GM12878 (cell line): ENCODE measurements around the gene SLC30A4. TPM values are rescaled to one million over a fixed set of nuclear protein-coding genes. Genes with fewer than 3 reads are reported as not detected.

Experiments used
- ATAC-seq: fragments of 200-7000 bp; cut with Tn5 transposase; 3 replicates; pipeline ENCODE4 v1.9.1; 2020; ENCODE audit warnings: mild to moderate bottlenecking, moderate library complexity
- BruUV-seq: library from RNA; stranded (reverse); fragments of 400-500 nt; replicated peaks from 2 replicates; lab custom pipeline; 2021; lab: Mats Ljungman, UMichigan
- CTCF ChIA-PET: fragments of 300-600 bp; sonication (Branson Sonifier 250); formaldehyde crosslinking; extraction: SDS; loops from one replicate; lab custom pipeline; 2021; ENCODE audit warnings: inconsistent platforms; lab: Yijun Ruan, JAX
- POLR2A ChIA-PET: fragments of 350-600 bp; formaldehyde crosslinking; extraction: SDS; loops from one replicate; lab custom pipeline; 2021; ENCODE audit warnings: inconsistent platforms; lab: Charles Lee
- RAD21 ChIA-PET: fragments of 300-600 bp; sonication (Branson Sonifier 250); formaldehyde crosslinking; loops from one replicate; lab custom pipeline; 2023; ENCODE audit warnings: antibody characterized with exemption; ENCODE audit not compliant: unreplicated experiment; lab: Charles Lee
- SMC1A ChIA-PET: fragments of 300-600 bp; sonication (Branson Sonifier 250); formaldehyde crosslinking; loops from one replicate; lab custom pipeline; 2023; ENCODE audit not compliant: unreplicated experiment, uncharacterized antibody; lab: Charles Lee
- DNase-seq: peaks from one replicate; pipeline ENCODE4 v3.0.0-alpha.2; 2011; ENCODE audit warnings: low read depth, low spot score
- FAIRE-seq: peaks from 3 replicates; lab custom pipeline; 2011; peaks lifted over from hg19 to GRCh38; lab: Jason Lieb, UNC
- H2AFZ ChIP-seq: 2 replicates; pipeline ENCODE4 v1.6.0; 2011; ENCODE audit warnings: low read depth, low read length, control low read depth; ENCODE audit not compliant: control insufficient read depth
- H3K27ac ChIP-seq: 2 replicates; pipeline ENCODE4 v1.5.1; 2011; ENCODE audit warnings: control low read depth; ENCODE audit not compliant: control insufficient read depth, insufficient read depth
- H3K27me3 ChIP-seq, 2 experiments: replicated peaks in 1 of 2; 2 replicates each; pipeline versions ENCODE4 v1.6.0 to v1.6.1; 2011; ENCODE audit warnings: low read length in 1 of 2; ENCODE audit not compliant: control insufficient read depth in 2 of 2, insufficient read depth in 2 of 2
- H3K36me3 ChIP-seq, 2 experiments: 2 replicates each; pipeline ENCODE4 v1.5.1; 2011; ENCODE audit warnings: low read length in 1 of 2; ENCODE audit not compliant: control insufficient read depth in 2 of 2, insufficient read depth in 2 of 2
- H3K4me1 ChIP-seq: 2 replicates; pipeline ENCODE4 v1.6.1; 2011; ENCODE audit warnings: mild to moderate bottlenecking, low read length, moderate library complexity, mixed read lengths; ENCODE audit not compliant: control insufficient read depth, insufficient read depth
- H3K4me2 ChIP-seq: 2 replicates; pipeline ENCODE4 v1.6.0; 2011; ENCODE audit warnings: control low read depth; ENCODE audit not compliant: control insufficient read depth, insufficient read depth
- H3K4me3 ChIP-seq: fragments of 200-600 bp; sonication (generic); 2 replicates; pipeline ENCODE4 v1.5.1; 2016
- H3K79me2 ChIP-seq: 2 replicates; pipeline ENCODE4 v1.6.0; 2011; ENCODE audit warnings: low read length; ENCODE audit not compliant: control insufficient read depth, insufficient read depth
- H3K9ac ChIP-seq: 2 replicates; pipeline ENCODE4 v1.8.0; 2011; ENCODE audit warnings: low read length, control low read depth, mixed read lengths; ENCODE audit not compliant: control insufficient read depth, insufficient read depth
- H3K9me3 ChIP-seq: replicated peaks from 3 replicates; pipeline ENCODE4 v1.5.1; 2011; ENCODE audit warnings: mild to moderate bottlenecking, low read length; ENCODE audit not compliant: control insufficient read depth, insufficient read depth
- H4K20me1 ChIP-seq: 2 replicates; pipeline ENCODE4 v1.6.0; 2011; ENCODE audit not compliant: control insufficient read depth, insufficient read depth
- CTCF ChIP-seq, 3 experiments: IDR thresholded peaks in 2 of 3; conservative IDR thresholded peaks in 1 of 3; 2 replicates each; pipeline ENCODE4 v1.5.1; 2011; ENCODE audit warnings: low read depth in 3 of 3, low read length in 3 of 3, mild to moderate bottlenecking in 3 of 3, control low read depth in 2 of 3, moderate library complexity in 2 of 3, inconsistent platforms in 1 of 3, mixed read lengths in 1 of 3; ENCODE audit not compliant: control insufficient read depth in 2 of 3, insufficient read depth in 1 of 3; ENCODE audit errors: extremely low read depth in 1 of 3
- MLLT1 ChIP-seq: fragments of 450-650 bp; IDR thresholded peaks from 2 replicates; pipeline ENCODE4 v1.6.1; 2016; ENCODE audit warnings: mild to moderate bottlenecking
- RUNX3 ChIP-seq: IDR thresholded peaks from 2 replicates; pipeline ENCODE4 v1.6.1; 2012; ENCODE audit warnings: low read length, inconsistent platforms
- SKIL ChIP-seq: fragments of 450-650 bp; IDR thresholded peaks from 2 replicates; pipeline ENCODE4 v1.6.1; 2017; ENCODE audit warnings: mild to moderate bottlenecking, low read depth, inconsistent platforms; ENCODE audit not compliant: poor library complexity, severe bottlenecking
- ZNF687 ChIP-seq: fragments of 450-650 bp; IDR thresholded peaks from 2 replicates; pipeline ENCODE4 v1.6.1; 2017; ENCODE audit warnings: mild to moderate bottlenecking, moderate library complexity
- WGBS: methylation state at CpG from one replicate; pipeline ENCODE4 v1.1.6; 2016; ENCODE audit warnings: low lambda C conversion rate; ENCODE audit not compliant: insufficient replicate concordance, insufficient coverage; ENCODE audit errors: missing lambda C conversion rate; 5-methylcytosine and 5-hydroxymethylcytosine counted together
- in situ Hi-C: fragments of 300-500 bp; cut with MboI; formaldehyde crosslinking; loops from 9 replicates; pipeline ENCODE4 v1.14.3; 2018; ENCODE audit warnings: mixed read lengths
- intact Hi-C: fragments of 100-400 bp; cut with micrococcal nuclease; formaldehyde crosslinking; loops from one replicate; pipeline ENCODE4 v1.14.2; 2022; ENCODE audit not compliant: unreplicated experiment
- polyA plus RNA-seq, 11 experiments: library from polyadenylated mRNA; depleted of rRNA in 4 of 11; unstranded in 6 of 11; stranded (reverse) in 5 of 11; fragments of >200 nt; fragmentation: Nextera tagmentation in 4 of 11; fragmentation: Illumina TruSeq in 1 of 11; extraction: Ambion mirVana in 4 of 11; extraction: Trizol in 1 of 11; gene quantifications; 1 replicate in 1 of 11; 2 replicates in 10 of 11; pipeline versions ENCODE4 v1.2.1 to v1.2.3, GENCODE V29; 2011 to 2016; ENCODE audit warnings: inconsistent platforms in 2 of 11, missing spikeins in 2 of 11, low read depth in 1 of 11
- total RNA-seq, 4 experiments: library from RNA; depleted of rRNA in 3 of 4; stranded (reverse); fragments of >200 nt in 3 of 4; fragmentation: Illumina TruSeq in 1 of 4; extraction: Trizol in 1 of 4; gene quantifications; 2 replicates each; pipeline versions ENCODE4 v1.2.1 to v1.2.3, GENCODE V29; 2013 to 2021

The SLC30A4 gene
- total and polyA plus RNA-seq, 10 of the 15 experiments (the other 5 are each of a cell fraction or from before 2014, with no cell fraction given): 0.05 to 0.31 (median 0.20) TPM

GRCh38 chr15:45522328-45523165, at the start of gene SLC30A4 (continued):
- TF ChIP-seq MLLT1 (no peak), SKIL (no peak)

GRCh38 chr15:45555934-45556608, 33.5 kb upstream of the SLC30A4 start:
- intact Hi-C loops: no loop called here
- WGBS: 0% methylated on average over 3 of the region's 3 CpGs
- TF ChIP-seq RUNX3 (peak; percentile 21; the same call in 1 of the 2 replicates), ZNF687 (0 out of 2 replicates have a peak, but pooled peaks have one; percentile 15), CTCF (IDR thresholded peaks at IDR 0.05 in 2 of 3, conservative IDR thresholded peaks at IDR 0.05 in 1 of 3; ENCODE audit: control insufficient read depth in 2 of 3, extremely low read depth in 1 of 3, insufficient read depth in 1 of 3, low read depth in 3 of 3, low read length in 3 of 3) (no peak)

More at GRCh38 chr15:45555934-45556608, 33.5 kb upstream of the SLC30A4 start:
- SMC1A ChIA-PET: interaction anchor here (0.7 to 4.0 kb wide), 6 partner anchors 11 to 98 kb away, joined by 3 to 24 read pairs (median 4); partner anchors contain the start of gene BLOC1S6
- no peaks in the 10 kb centered on the region for H3K36me3 ChIP-seq
- H3K4me2 ChIP-seq: peak overlapping the region; percentile 38; the same call in 1 of the 2 replicates
- CTCF ChIA-PET: interaction anchor here (1.2 to 1.9 kb wide), 5 partner anchors 29 to 99 kb away, joined by 4 to 7 read pairs (median 5); no protein-coding TSS in a partner anchor
- DNase-seq (peak; percentile 13), ATAC-seq (peak; percentile 90), FAIRE-seq (no peak)
- no peaks in the 10 kb centered on the region for H3K9me3 ChIP-seq
- H3K27ac ChIP-seq: no peak overlapping the region
- no peak overlapping the region for H3K9ac ChIP-seq
- H3K4me3 ChIP-seq: no peak overlapping the region
- no peaks in the 10 kb centered on the region for H4K20me1 ChIP-seq
- RAD21 ChIA-PET: interaction anchor here (0.7 to 3.2 kb wide), 4 partner anchors 30 to 126 kb away, joined by 3 to 20 read pairs (median 4); partner anchors contain the start of gene BLOC1S6
- H3K4me1 ChIP-seq: no peaks in the 10 kb centered on the region
- H3K27me3 ChIP-seq: no peaks in the 10 kb centered on the region
- H2AFZ ChIP-seq: no peak overlapping the region
- BruUV-seq: no TSS peak
- H3K79me2 ChIP-seq: no peaks in the 10 kb centered on the region
- in situ Hi-C loops: no loop called here
- POLR2A ChIA-PET: interaction anchor here (0.5 to 3.2 kb wide), 4 partner anchors 15 to 673 kb away, joined by 4 to 17 read pairs (median 4); partner anchors contain the start of gene BLOC1S6
